K562 (cell line): ENCODE data around the gene TMEM184B. TPM values are rescaled to one million over a fixed set of nuclear protein-coding genes. Genes with fewer than 3 reads are reported as not detected.

Experiments used
- ATAC-seq: fragments of 200-7000 bp; cut with Tn5 transposase; 3 replicates; pipeline ENCODE4 v1.9.1; 2020; ENCODE audit warnings: moderate library complexity
- BruUV-seq: library from RNA; stranded (reverse); fragments of 400-500 nt; replicated peaks from 2 replicates; lab custom pipeline; 2021; lab: Mats Ljungman, UMichigan
- CTCF ChIA-PET: fragments of 300-600 bp; formaldehyde crosslinking; extraction: SDS; loops from one replicate; lab custom pipeline; 2021; ENCODE audit warnings: low intra/inter-chr PET ratio; lab: Yijun Ruan, JAX
- POLR2A ChIA-PET: fragments of 300-600, 350-650 bp; sonication (Branson Sonifier 250); formaldehyde crosslinking; extraction: SDS; loops from one replicate; lab custom pipeline; 2021; ENCODE audit warnings: antibody characterized with exemption, inconsistent platforms; lab: Yijun Ruan, JAX
- DNase-seq, 4 experiments: peaks; one replicate each; pipeline versions ENCODE4 v3.0.0 to v3.0.0-alpha.2; 2011 to 2018; ENCODE audit warnings: low spot score in 3 of 4, mixed read lengths in 3 of 4; ENCODE audit errors: extremely low read depth in 1 of 4
- FAIRE-seq: peaks from 2 replicates; lab custom pipeline; 2011; peaks lifted over from hg19 to GRCh38; lab: Jason Lieb, UNC
- H2AFZ ChIP-seq: 2 replicates; pipeline ENCODE4 v1.6.0; 2011; ENCODE audit warnings: low read depth, low read length, control low read depth, inconsistent platforms
- H3K27ac ChIP-seq: fragments of 200-600 bp; 3 replicates; pipeline ENCODE4 v1.8.0; 2011; ENCODE audit warnings: low read depth, mild to moderate bottlenecking, control low read depth, inconsistent platforms, low read length, moderate library complexity, mixed read lengths; ENCODE audit errors: extremely low read depth
- H3K27me3 ChIP-seq, 2 experiments: fragments of 300-600 bp in 1 of 2; 2 replicates in 1 of 2; 3 replicates in 1 of 2; pipeline versions ENCODE4 v1.6.0 to v1.8.0; 2011; ENCODE audit warnings: inconsistent platforms in 2 of 2, low read length in 2 of 2, mild to moderate bottlenecking in 1 of 2, mixed read lengths in 1 of 2, moderate library complexity in 1 of 2; ENCODE audit not compliant: control insufficient read depth in 2 of 2, insufficient read depth in 2 of 2
- H3K36me3 ChIP-seq: fragments of 300-600 bp; 3 replicates; pipeline ENCODE4 v1.8.0; 2011; ENCODE audit warnings: mild to moderate bottlenecking, low read length, inconsistent platforms; ENCODE audit not compliant: control insufficient read depth, insufficient read depth
- H3K4me1 ChIP-seq, 2 experiments: fragments of 200-600 bp in 1 of 2; replicated peaks in 1 of 2; 2 replicates in 1 of 2; 3 replicates in 1 of 2; pipeline versions ENCODE4 v1.5.1 to v1.8.0; 2011; ENCODE audit warnings: inconsistent platforms in 2 of 2, low read length in 2 of 2, mild to moderate bottlenecking in 1 of 2, mixed read lengths in 1 of 2, moderate library complexity in 1 of 2; ENCODE audit not compliant: control insufficient read depth in 2 of 2, insufficient read depth in 2 of 2
- H3K4me2 ChIP-seq: 2 replicates; pipeline ENCODE4 v1.6.1; 2011; ENCODE audit warnings: low read length, control low read depth, inconsistent platforms, mixed read lengths; ENCODE audit not compliant: insufficient read depth
- H3K4me3 ChIP-seq: fragments of 200-600 bp; sonication (generic), shearing (Covaris generic); 2 replicates; pipeline ENCODE4 v1.5.1; 2016; ENCODE audit warnings: control low read depth, inconsistent platforms
- H3K79me2 ChIP-seq: fragments of 200-600 bp; 3 replicates; pipeline ENCODE4 v1.8.0; 2011; ENCODE audit warnings: low read length, inconsistent platforms; ENCODE audit not compliant: control insufficient read depth, insufficient read depth
- H3K9ac ChIP-seq, 2 experiments: 2 replicates each; pipeline versions ENCODE4 v1.6.0 to v1.6.1; 2011; ENCODE audit warnings: low read depth in 2 of 2, low read length in 2 of 2, control low read depth in 1 of 2, inconsistent platforms in 1 of 2, mild to moderate bottlenecking in 1 of 2, mixed read lengths in 1 of 2; ENCODE audit not compliant: insufficient read depth in 1 of 2
- H3K9me1 ChIP-seq: one replicate; pipeline ENCODE4 v1.6.0; 2011; ENCODE audit warnings: inconsistent platforms, mild to moderate bottlenecking, low read length, moderate library complexity; ENCODE audit not compliant: control insufficient read depth, insufficient read depth
- H3K9me3 ChIP-seq: replicated peaks from 2 replicates; pipeline ENCODE4 v1.5.1; 2011; ENCODE audit warnings: low read depth, low read length, inconsistent platforms; ENCODE audit not compliant: control insufficient read depth, insufficient read depth
- H4K20me1 ChIP-seq: replicated peaks from 2 replicates; pipeline ENCODE4 v1.6.1; 2011; ENCODE audit warnings: low read length, inconsistent platforms, mixed read lengths; ENCODE audit not compliant: control insufficient read depth, insufficient read depth
- ATF4 ChIP-seq: fragments of 450-650 bp; formaldehyde crosslinking; IDR thresholded peaks from 2 replicates; pipeline ENCODE4 v1.4.0; 2022; ENCODE audit warnings: mild to moderate bottlenecking, moderate library complexity
- CTBP1 ChIP-seq: fragments of 450-650 bp; IDR thresholded peaks from 2 replicates; pipeline ENCODE4 v1.6.1; 2016; ENCODE audit warnings: borderline replicate concordance
- FOXJ2 ChIP-seq: fragments of 200-800 bp; sonication (Bioruptor generic); IDR thresholded peaks from 2 replicates; pipeline ENCODE4 v1.6.1; 2016; ENCODE audit warnings: missing genetic modification characterization, missing compliant biosample characterization
- HSF4 ChIP-seq: fragments of 250-450 bp; sonication (Bioruptor Pico); IDR thresholded peaks from 2 replicates; pipeline ENCODE4 v2.1.2; 2022; ENCODE audit warnings: mild to moderate bottlenecking, moderate library complexity, borderline replicate concordance
- MAFK ChIP-seq: IDR thresholded peaks from 2 replicates; pipeline ENCODE4 v1.6.1; 2011; ENCODE audit warnings: low read length, improper control_type of control experiment
- PREB ChIP-seq: sonication (generic); formaldehyde crosslinking; IDR thresholded peaks from 2 replicates; pipeline ENCODE4 v1.8.1; 2023; ENCODE audit warnings: mild to moderate bottlenecking, missing genetic modification reagents
- SUPT5H ChIP-seq: fragments of 450-650 bp; IDR thresholded peaks from 2 replicates; pipeline ENCODE4 v1.6.1; 2016
- TGIF2 ChIP-seq: sonication (generic); formaldehyde crosslinking; IDR thresholded peaks from 2 replicates; pipeline ENCODE4 v1.8.1; 2022; ENCODE audit warnings: mild to moderate bottlenecking, missing genetic modification reagents, moderate library complexity
- ZBTB7A ChIP-seq: IDR thresholded peaks from 2 replicates; pipeline ENCODE4 v1.6.1; 2011; ENCODE audit warnings: low read depth, mild to moderate bottlenecking, low read length, moderate library complexity, borderline replicate concordance; ENCODE audit not compliant: control insufficient read depth
- ZFX ChIP-seq: sonication (generic); formaldehyde crosslinking; IDR thresholded peaks from 2 replicates; pipeline ENCODE4 v1.8.0; 2022; ENCODE audit warnings: mild to moderate bottlenecking, missing genetic modification reagents, moderate library complexity
- ZNF175 ChIP-seq: fragments of 200-800 bp; sonication (Bioruptor generic); IDR thresholded peaks from 2 replicates; pipeline ENCODE4 v1.6.1; 2016; ENCODE audit warnings: low read depth, mild to moderate bottlenecking, missing genetic modification characterization, missing compliant biosample characterization
- ZNF395 ChIP-seq: fragments of 200-800 bp; sonication (Bioruptor generic); IDR thresholded peaks from 2 replicates; pipeline ENCODE4 v1.6.1; 2017; ENCODE audit warnings: missing genetic modification characterization, missing compliant biosample characterization
- ZNF507 ChIP-seq: conservative IDR thresholded peaks from 2 replicates; pipeline ENCODE4 v1.6.1; 2017; ENCODE audit warnings: missing genetic modification characterization, missing compliant biosample characterization
- WGBS: fragments of 100-300 bp; shearing (Covaris generic); methylation state at CpG from one replicate; pipeline ENCODE4 v1.1.6; 2016; ENCODE audit warnings: low coverage, mixed read lengths; ENCODE audit not compliant: insufficient coverage; ENCODE audit errors: missing lambda C conversion rate; 5-methylcytosine and 5-hydroxymethylcytosine counted together
- in situ Hi-C: fragments of 300-500 bp; cut with MboI; formaldehyde crosslinking; loops from 4 replicates; pipeline ENCODE4 v1.15.0; 2018; ENCODE audit warnings: inconsistent platforms, mixed read lengths
- intact Hi-C: fragments of 100-400 bp; cut with micrococcal nuclease; formaldehyde crosslinking; loops from 2 replicates; pipeline ENCODE4 v1.14.2; 2022
- polyA plus RNA-seq, 8 experiments: library from polyadenylated mRNA; depleted of rRNA in 4 of 8; stranded (reverse) in 5 of 8; unstranded in 3 of 8; fragments of >200 nt; fragmentation: Nextera tagmentation in 2 of 8; fragmentation: Illumina TruSeq in 1 of 8; extraction: Ambion mirVana in 2 of 8; extraction: Trizol in 1 of 8; gene quantifications; 2 replicates each; pipeline versions ENCODE4 v1.2.1 to v1.2.3, GENCODE V29; 2011 to 2014; ENCODE audit warnings: inconsistent platforms in 1 of 8, missing spikeins in 1 of 8
- total RNA-seq, 7 experiments: library from RNA; depleted of rRNA in 6 of 7; stranded (reverse); fragments of >200 nt in 6 of 7; fragmentation: Illumina TruSeq in 2 of 7; extraction: Trizol in 2 of 7; gene quantifications; 2 replicates each; pipeline versions ENCODE4 v1.2.1 to v1.2.3, GENCODE V29; 2011 to 2021; ENCODE audit warnings: low replicate concordance in 1 of 7

TMEM184B gene
- total and polyA plus RNA-seq, 9 of the 15 experiments (the other 6 are each of a cell fraction or from before 2014, with no cell fraction given) = 0.31 to 25.1 (median 6.2) TPM

- Histone ChIP-seq H2AFZ (no peak overlapping the region), H3K36me3 (peaks cover 16% of the 10 kb centered on the region; the same call in 1 of the 3 replicates), H3K4me3 (no peak overlapping the region), H3K79me2 (peaks cover 5% of the 10 kb centered on the region; the same call in 2 of the 3 replicates), H3K4me2 (no peak overlapping the region), H3K9me3 (no peaks in the 10 kb centered on the region), H3K9me1 (no peaks in the 10 kb centered on the region)
- no peak for FAIRE-seq
- WGBS = 69% methylated on average over 12 of the region's 13 CpGs
- DNase-seq = no peak
- no TSS peak for BruUV-seq
- POLR2A ChIA-PET = interaction anchor here (1.0 kb wide), 1 partner anchor 8 kb away, joined by 3 read pairs; no protein-coding TSS in a partner anchor
- CTCF ChIA-PET = no interaction called here
- intact Hi-C loops (no loop called here), in situ Hi-C loops (no loop called here)
- no peak for TF ChIP-seq ATF4 (CRISPR knock-in tag)
- TF ChIP-seq ZNF175 (CRISPR knock-in tag) = no peak
- no peak for TF ChIP-seq ZNF507 (tag)
- TF ChIP-seq SUPT5H = no peak
- no peak for TF ChIP-seq TGIF2 (CRISPR knock-in tag)
- no peak for TF ChIP-seq PREB (CRISPR knock-in tag)
- TF ChIP-seq MAFK = no peak
- no peak for TF ChIP-seq CTBP1
- no peak for TF ChIP-seq FOXJ2 (tag)
- no peak for TF ChIP-seq ZNF395 (CRISPR knock-in tag)
- TF ChIP-seq ZBTB7A = no peak
- no peak for TF ChIP-seq HSF4
- TF ChIP-seq ZFX (CRISPR knock-in tag) = no peak
- TF ChIP-seq, all 486 proteins: peak for 0
- ATAC-seq = no peak
- H3K27me3 ChIP-seq = no peaks in the 10 kb centered on the region
- H3K27ac ChIP-seq = no peak overlapping the region
- H3K4me1 ChIP-seq = peaks cover 0 to 4% of the 10 kb centered on the region in 2 experiments; a peak in 1 of 5 replicates
- H4K20me1 ChIP-seq = 0 out of 2 replicates have a peak, but pooled peaks cover 7% of the 10 kb centered on the region
- no peak overlapping the region for H3K9ac ChIP-seq
Observed at GRCh38 chr22:38250643-38251340, 22.0 kb downstream of the TMEM184B start.
